Testis (tissue), 3 donors: ENCODE measurements around the gene BCAR3. TPM values are rescaled to one million over a fixed set of nuclear protein-coding genes. Genes with fewer than 3 reads are reported as not detected.

Experiments used
- DNase-seq: peaks from one replicate; pipeline ENCODE4 v3.0.0-alpha.2; 2019
- H3K27ac ChIP-seq, 2 donors: fragments of 200-600 bp; sonication (generic); one replicate each; pipeline ENCODE4 v1.5.1; 2019
- H3K27me3 ChIP-seq: fragments of 200-600 bp; sonication (generic); one replicate; pipeline ENCODE4 v1.5.1; 2019
- H3K36me3 ChIP-seq: fragments of 200-600 bp; sonication (generic); one replicate; pipeline ENCODE4 v1.5.1; 2017; ENCODE audit warnings: low read depth; ENCODE audit errors: missing control alignments
- H3K4me1 ChIP-seq: fragments of 200-600 bp; sonication (generic); one replicate; pipeline ENCODE4 v1.5.1; 2019
- H3K4me3 ChIP-seq, 2 donors: fragments of 200-600 bp; sonication (generic); one replicate each; pipeline ENCODE4 v1.5.1; 2017 to 2019
- H3K9me3 ChIP-seq: fragments of 200-600 bp; sonication (generic); one replicate; pipeline ENCODE4 v1.5.1; 2017
- CTCF ChIP-seq, 3 experiments: fragments of 450-650 bp in 2 of 3; fragments of 200-600 bp in 1 of 3; sonication (generic) in 1 of 3; IDR thresholded peaks; one replicate each; pipeline ENCODE4 v1.5.1; 2016 to 2019; ENCODE audit warnings: antibody characterized with exemption in 3 of 3, mild to moderate bottlenecking in 2 of 3, moderate library complexity in 1 of 3
- POLR2A ChIP-seq: fragments of 450-650 bp; IDR thresholded peaks from one replicate; pipeline ENCODE4 v1.6.1; 2017; ENCODE audit warnings: antibody characterized with exemption, mild to moderate bottlenecking, moderate library complexity
- WGBS, 2 donors: methylation state at CpG; one replicate each; pipeline ENCODE4 v1.1.5; 2018; 5-methylcytosine and 5-hydroxymethylcytosine counted together
- intact Hi-C: fragments of 100-400 bp; cut with DNase I; formaldehyde crosslinking; loops from one replicate; pipeline ENCODE4 v1.15.1; 2023; ENCODE audit warnings: low total_unique reads
- polyA plus RNA-seq: library from polyadenylated mRNA; stranded (reverse); fragments of 350-450 nt; fragmentation: Illumina TruSeq; extraction: RNeasy Lipid Tissue Mini Kit (QIAGEN cat#74804); gene quantifications from one replicate; pipeline ENCODE4 v1.2.3, GENCODE V29; 2014; ENCODE audit warnings: low read depth, low replicate concordance; ENCODE audit not compliant: insufficient read depth
- total RNA-seq, 2 donors: library from RNA; depleted of rRNA; stranded (reverse); fragments of >200 nt; gene quantifications; one replicate each; pipeline ENCODE4 v1.2.3, GENCODE V29; 2016

BCAR3 gene
- total and polyA plus RNA-seq, 3 donors from 2014 or later: 23.2 to 55.9 (median 42.9) TPM

- intact Hi-C loops: loop anchor here (10.0 kb wide), 2 partner anchors 195 to 225 kb away; no protein-coding TSS in a partner anchor
Measured at GRCh38 chr1:93619507-93620171, 62.0 kb downstream of the BCAR3 start.

DNA sequence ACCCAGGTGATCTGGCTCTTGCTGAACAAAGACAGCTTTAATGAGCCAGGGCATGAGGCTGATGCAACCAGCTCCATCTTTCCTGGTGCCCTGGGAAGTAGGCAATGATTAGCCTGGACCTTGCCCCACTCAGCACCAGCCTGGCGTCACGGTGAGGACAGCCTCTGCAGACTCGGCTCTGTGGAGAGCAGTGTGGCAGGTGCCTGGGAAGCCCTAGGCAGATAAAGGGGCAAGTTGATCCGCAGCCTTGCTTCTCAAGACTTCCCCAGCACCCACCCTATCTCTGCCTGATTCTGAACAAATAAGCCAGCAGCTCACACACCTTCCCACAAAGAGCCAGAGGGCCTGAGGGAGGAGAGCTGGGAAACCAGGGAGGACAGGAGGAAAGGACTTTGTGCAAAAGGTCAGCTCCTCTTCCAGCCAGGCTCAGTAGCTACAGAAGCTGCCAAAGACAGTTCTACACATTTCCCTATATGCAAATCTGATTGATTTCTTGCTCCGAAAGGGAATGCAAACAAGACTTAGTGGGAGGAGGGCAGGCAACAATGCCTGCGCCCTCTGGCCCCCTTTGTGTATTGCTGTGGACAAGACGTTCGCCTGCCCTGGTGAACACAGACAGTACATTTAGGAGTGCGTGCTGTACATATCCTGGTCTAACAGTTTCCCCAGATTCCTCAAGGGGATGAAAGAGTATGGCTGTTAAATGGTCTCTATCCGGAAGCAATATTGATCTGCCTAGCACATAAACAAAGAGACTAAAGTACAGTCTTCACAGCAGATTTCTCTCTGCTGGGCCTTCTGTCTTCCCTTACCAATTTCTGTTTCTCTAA lies 63.8 kb downstream of the BCAR3 start:
- H3K4me3 ChIP-seq: no peak overlapping the region
- peak overlapping the region in 1 of 2 donors; percentile 2 for H3K27ac ChIP-seq
- intact Hi-C loops: no loop called here
- 68 to 82% methylated on average over 4 to 10 of the region's 10 CpGs for whole genome bisulfite sequencing, 2 donors
- TF ChIP-seq CTCF (IDR thresholded peaks at IDR 0.05): no peak
- TF ChIP-seq POLR2A: no peak
- H3K9me3 ChIP-seq: no peaks in the 10 kb centered on the region
- DNase-seq: no peak
- H3K27me3 ChIP-seq: no peaks in the 10 kb centered on the region
- no peaks in the 10 kb centered on the region for H3K36me3 ChIP-seq
- peaks cover 19% of the 10 kb centered on the region for H3K4me1 ChIP-seq

More at GRCh38 chr1:93619507-93620171, 62.0 kb downstream of the BCAR3 start:
- Histone ChIP-seq H3K4me1 (peaks cover 14% of the 10 kb centered on the region), H3K27ac (no peak overlapping the region), H3K36me3 (no peaks in the 10 kb centered on the region), H3K27me3 (no peaks in the 10 kb centered on the region), H3K9me3 (no peaks in the 10 kb centered on the region), H3K4me3 (no peak overlapping the region)
- 88 to 91% methylated on average over 10 to 11 of the region's 11 CpGs for WGBS, 2 donors
- DNase-seq: no peak
- no peak for TF ChIP-seq POLR2A
- TF ChIP-seq CTCF (IDR thresholded peaks at IDR 0.05): no peak

DNA sequence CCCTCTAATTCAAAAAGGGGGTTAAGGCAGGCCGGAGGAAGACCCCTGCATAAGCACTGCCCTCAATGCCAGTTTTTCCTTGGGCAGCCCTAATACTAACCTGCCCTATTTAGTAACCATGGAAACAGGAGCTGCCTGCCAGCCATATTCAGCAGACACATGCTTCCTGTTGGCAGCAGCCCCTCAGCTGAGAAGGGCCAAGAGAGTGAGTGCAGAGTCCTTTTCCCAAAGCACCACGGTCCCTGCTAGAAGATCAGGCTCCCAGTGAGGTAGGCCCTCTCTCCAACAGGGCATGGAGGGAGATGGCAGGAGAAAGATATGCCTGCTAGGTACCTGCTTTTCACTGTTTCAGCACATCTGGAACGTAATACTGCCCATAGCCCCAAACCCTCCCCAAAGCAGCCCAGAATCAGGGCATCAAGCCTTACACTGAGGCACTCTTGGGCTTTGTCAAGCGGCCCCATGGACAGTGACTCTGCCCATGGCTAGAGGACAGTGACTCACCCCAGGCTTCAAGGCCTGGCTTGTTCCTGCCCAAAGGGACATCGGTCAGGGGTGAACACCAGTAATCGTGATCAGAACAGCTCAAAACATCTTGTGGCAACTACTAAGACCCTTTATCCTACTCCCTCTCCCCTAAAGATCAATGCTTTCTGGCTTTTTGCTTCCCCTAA lies 64.5 kb downstream of the BCAR3 start:
- TF ChIP-seq CTCF (IDR thresholded peaks at IDR 0.05) (no peak), POLR2A (no peak)
- WGBS, 2 donors: 75 to 76% methylated on average over 6 of the region's 6 CpGs
- no peak for DNase-seq
- no peaks in the 10 kb centered on the region for H3K36me3 ChIP-seq
- peak overlapping the region in 1 of 2 donors; percentile 2 for H3K27ac ChIP-seq
- intact Hi-C loops: no loop called here
- no peaks in the 10 kb centered on the region for H3K9me3 ChIP-seq
- H3K4me1 ChIP-seq: peaks cover 19% of the 10 kb centered on the region
- no peak overlapping the region for H3K4me3 ChIP-seq
- no peaks in the 10 kb centered on the region for H3K27me3 ChIP-seq

DNA sequence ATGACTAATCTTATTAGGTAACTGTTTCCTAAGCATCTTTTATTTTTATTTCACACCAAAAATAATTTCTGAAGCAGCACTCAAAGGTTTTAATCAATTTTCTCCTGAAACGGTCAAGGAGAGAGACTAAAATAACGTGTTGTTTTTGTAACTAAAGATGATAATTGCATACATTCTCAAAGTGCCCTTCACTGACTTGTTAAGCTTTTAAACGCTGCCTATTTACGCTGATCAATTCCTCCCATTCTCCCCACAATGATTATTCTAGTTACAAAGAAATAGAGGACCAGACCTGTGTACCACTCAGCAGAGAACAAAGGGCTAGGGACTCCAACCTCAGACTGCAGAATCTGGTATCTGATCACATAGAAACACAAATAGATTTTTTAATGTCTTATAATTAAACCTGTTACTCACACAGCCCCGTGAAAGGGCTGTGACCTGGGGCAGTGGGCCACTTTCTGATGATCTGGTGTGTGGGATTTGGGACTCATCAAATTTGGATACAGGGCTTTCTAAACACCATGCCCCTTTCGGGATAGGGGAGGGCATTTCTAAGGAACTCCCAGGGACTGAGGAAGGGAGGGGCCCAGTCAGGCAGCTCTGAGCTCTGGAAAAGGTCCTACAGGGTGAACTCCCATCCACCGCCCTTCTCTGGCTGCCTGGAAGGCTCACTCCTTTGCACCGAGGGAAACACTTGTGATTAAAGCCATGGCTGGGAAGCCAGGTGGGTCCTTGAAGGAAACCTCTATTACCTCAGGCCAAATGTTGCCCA lies 65.2 kb downstream of the BCAR3 start:
- intact Hi-C loops: no loop called here
- Histone ChIP-seq H3K27me3 (no peaks in the 10 kb centered on the region), H3K4me3 (no peak overlapping the region), H3K4me1 (peaks cover 19% of the 10 kb centered on the region), H3K36me3 (no peaks in the 10 kb centered on the region), H3K27ac (no peak overlapping the region), H3K9me3 (no peaks in the 10 kb centered on the region)
- no peak for DNase-seq
- WGBS, 2 donors: 56 to 60% methylated on average over 8 of the region's 8 CpGs
- TF ChIP-seq POLR2A: no peak
- no peak for TF ChIP-seq CTCF (IDR thresholded peaks at IDR 0.05)
